Measurements from ENCODE around the gene REEP5. TPM values are rescaled to one million over a fixed set of nuclear protein-coding genes. Genes with fewer than 3 reads are reported as not detected.
A peak's percentile ranks its signal among the peaks of the same experiment; 100 is the strongest.
"Not testable (repeated sequence)": the region's sequence is repeated elsewhere in the genome, so short reads cannot be mapped to it uniquely, and the experiment has no call there.

Gene REEP5
- total RNA-seq, 1 donor from 2014 or later, result 52.0 TPM

DNA sequence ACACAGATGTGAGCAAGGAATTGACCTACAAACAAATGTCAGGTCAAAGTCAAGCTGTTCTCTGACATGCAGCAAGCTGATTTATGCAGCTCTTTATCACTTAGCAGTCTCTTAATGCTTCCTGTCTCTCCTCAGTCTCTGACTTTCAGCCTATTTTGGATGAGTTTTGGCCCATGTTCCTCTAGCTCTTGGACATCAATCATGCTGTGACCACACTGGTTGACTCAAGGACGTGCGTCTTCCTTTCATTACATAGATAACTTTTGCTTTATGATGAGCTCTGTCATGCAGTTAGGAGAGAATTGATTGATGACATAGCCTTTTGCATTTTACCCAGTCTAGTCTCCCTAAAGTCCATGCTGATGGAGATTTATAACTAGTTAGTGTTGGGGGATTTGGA lies 9.4 kb upstream of the REEP5 start:
- ATAC-seq, result no peak

DNA sequence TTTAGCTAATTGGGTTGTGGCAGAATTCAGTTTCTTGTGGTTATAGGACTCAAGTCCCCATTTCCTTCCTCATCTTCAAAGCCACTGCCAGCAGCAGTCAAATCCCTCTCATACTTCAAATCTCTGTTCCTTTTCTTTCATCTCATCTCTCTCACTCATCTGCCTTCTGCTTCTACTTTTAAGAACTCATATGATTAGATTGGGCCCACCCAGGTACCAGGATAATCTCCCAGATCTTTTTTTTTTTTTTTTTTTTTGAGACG lies 8.0 kb upstream of the REEP5 start:
- peak; percentile 38 for ATAC-seq

DNA sequence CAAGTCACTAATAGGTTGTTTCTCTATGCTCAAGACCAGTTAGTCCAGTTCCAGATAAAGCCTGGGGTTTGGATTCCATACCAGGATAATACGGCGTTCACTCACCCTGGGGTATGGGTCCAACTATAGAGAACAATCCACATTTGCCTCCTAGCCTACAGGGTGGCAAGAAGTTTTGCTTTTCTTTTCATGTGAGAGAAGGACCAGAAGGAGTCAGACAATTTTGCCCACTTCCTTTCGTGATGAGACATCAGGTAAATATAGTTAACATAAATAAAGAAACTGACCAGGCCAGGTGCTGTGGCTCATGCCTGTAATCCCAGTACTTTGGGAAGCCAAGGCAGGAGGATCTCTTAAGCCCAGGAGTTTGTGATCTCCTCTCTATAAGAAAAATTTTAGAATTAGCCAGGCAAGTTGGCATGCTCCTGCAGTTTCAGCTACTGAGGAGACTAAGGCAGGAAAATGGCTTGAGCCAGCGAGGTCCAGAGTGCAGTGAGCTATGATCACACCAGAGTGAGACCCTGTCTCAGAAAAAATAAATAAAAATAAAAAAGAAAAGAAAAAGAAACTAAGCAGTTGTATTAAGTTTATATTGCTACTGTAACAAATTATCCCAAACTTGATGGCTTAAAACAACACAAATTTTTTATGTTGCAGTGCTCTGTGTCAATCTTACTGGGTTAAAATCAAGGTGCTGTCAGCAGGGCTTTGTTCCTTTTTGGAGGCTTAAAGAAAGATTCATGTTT lies 7.5 kb upstream of the REEP5 start:
- ATAC-seq, result no peak

DNA sequence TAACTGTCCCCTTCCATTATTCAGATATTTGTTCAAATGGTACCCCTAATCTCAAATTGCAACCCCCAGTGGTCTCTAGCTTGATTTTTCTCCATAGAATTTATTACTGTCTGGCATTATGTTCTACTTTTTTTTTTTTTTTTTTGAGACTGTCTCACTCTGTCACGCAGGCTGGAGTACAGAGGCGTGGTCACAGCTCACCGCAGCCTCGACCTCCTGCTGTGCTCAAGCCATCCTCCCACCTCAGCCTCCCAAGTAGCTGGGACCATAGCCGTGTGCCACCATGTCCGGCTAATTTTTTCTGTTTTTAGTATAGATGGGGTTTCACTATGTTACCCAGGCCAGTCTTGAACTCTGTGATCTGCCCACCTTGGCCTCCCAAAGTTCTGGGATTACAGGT lies 2.0 kb upstream of the REEP5 start:
- ATAC-seq, result no peak

DNA sequence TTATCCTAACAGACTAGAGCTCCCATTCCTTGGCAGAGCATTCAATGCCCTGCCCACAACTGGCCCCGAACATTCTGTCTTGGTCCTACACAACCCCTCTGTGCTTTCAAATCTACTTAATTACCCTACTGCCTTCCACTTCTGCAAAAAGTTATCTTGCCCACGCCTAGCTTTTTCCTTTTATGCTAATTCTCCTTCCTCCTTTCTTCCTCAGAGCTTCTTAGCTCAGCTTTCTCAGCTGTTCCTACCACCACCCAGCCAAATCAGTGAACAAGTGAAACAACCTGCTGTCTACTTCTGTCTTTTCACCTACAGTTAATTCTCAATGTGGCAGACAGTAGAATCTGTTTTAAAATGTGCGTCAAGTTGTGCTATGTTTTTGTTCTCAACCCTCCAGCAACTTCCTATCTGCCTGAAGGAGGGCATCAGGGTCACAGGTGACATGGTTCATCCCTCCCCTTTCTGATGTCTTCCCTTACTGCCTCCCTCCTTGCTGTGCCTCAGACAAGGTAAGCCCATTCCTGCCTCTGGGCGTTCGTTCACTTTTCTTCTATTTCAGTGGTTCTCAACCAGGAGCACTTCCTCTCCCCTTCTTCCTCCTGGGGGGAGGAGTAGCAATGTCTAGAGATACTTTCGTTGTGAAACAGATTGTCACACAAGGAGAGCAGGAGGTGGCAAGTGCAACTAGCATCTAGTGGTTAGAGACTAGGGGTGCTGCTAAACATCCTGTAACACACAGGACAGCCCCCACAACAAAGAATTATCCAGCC lies 1.3 kb upstream of the REEP5 start:
- no peak for ATAC-seq

DNA sequence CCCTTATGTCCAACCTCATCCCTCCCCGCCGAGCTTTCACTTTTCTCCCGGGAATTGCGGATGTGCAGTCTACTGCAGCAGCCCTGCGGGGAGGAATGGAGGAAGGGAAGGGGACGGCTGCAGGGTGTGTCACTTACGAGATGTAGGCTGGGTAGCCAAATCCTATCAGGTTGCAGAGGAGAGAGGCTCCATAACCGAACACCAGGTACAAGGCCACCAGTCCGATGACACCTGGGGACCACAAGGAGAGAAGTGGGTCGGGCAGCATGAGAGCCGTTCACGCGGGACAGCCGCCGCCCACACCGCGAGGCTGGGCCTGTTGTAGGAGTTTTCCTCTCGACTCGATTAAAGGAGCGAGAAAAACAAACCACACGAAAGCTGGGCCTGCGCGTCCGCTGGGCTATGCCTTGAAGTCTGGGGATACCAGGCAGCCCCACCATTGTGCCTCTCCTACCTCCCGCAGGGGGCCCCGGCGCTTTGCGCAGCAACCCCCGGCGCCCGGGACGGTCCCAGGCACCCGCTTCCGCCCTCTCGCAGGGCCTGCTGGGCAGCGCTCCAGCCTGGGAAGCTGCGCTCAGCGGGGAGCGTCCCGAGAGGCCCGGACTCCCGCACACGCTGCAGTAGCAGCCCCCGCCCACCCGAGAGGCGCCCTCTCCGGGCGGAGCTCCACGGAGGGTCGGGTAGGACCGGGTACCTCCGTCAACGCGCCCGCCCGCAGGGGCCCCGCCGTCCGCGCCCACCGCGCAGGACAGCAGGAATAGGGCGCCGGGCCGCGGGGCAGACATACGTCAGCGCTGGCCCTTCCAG lies 798 bp downstream of the REEP5 start:
- ATAC-seq, result peak; percentile 74

DNA sequence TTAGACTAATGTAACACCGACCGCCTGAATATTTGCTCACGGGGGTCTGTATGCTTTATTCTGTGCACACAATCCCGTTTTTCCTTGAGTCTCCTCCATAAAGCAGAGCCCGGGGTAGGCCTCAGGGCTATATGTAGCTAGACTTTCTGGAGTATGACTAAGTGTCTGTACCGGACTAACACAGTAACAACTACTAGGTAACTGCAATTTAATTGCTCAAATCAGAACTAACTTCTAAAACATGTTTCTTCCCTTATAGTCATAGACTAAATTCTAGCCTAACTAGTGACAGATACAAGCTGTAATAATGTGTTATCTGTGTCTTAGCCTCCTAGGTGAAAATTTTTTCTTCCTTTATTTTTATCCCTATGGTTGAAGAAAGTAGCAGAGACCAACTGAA lies 2.1 kb downstream of the REEP5 start:
- no peak for ATAC-seq

DNA sequence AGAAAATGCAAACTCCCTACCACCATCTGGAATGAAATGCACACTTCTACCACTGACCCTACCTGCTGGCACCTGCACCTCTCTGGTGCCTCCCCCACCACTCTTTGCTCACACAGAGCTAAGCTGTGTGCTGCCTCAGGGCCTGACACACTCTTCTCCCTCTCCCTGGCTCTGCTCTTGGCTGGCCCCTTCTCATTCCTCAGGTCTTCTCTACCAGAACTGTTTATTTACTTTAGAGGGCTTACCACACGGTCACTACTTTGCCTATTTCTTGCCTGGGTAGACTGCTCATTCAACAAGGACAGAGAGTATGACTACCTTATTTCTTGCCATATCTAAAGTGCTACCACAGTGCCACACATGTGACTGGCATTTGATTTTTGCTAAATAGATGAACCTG lies 3.3 kb downstream of the REEP5 start:
- no peak for ATAC-seq

DNA sequence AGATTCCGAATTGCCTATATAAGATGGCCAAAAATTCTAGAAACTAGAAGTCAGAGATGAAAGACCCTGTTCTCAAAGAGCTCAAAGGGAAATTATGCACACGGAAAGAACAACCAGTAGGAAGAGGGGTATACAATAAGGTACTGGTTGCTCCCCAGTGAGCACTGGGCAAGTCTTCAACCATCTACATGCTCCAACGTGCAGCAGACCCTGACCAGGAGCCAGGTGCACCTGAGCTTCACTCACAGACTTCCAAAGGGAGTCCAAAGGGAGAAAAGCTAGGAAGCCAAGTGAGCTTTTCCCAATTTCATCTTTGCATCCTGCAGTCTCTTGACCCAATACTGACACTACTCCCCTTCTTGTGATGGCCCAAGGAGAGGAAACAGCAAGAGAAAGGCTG lies 3.9 kb downstream of the REEP5 start:
- ATAC-seq, result no peak

- ATAC-seq, result no peak
Observed at GRCh38 chr5:112917453-112917995, 4.5 kb downstream of the REEP5 start.

DNA sequence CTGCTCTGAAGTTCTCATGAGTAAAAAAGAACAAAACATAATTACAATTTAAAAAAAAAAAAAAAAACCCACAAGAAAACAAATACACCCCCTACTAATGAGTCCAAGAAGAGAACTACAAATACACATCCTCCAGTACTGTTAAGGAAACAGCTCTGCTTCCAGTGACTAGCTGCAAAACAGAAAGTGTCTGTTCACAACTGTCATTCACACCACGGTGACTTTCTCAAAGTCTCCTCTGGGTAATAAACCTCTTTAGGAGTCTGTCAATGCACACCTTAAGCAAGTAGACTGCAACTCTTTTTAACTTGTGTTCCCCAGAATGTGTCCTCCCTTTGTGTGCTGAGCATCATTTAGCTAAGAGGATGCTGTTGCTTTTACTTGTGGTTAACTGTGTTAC lies 6.2 kb downstream of the REEP5 start:
- ATAC-seq, result no peak

GRCh38 chr5:112914584-112914983 lies 7.4 kb downstream of the REEP5 start:
- no peak for ATAC-seq

DNA sequence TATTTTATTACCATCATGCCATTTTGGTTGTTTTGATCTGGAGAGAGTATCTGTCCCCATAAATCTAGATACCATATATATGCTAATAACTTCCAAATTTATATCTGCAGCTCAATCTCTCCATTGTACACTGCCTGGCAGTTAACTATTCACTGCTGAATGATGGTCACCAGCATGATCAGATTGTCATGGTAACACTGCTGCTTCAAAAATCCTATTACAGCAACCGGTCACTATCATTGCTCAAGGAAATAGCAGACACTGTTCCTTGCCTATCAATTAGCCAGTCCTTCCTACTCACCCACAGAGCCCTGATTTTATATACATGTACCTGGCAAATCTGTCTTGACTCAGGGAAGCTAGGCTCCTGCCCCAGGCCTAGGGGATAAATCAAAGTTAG lies 11.5 kb downstream of the REEP5 start:
- no peak for ATAC-seq

DNA sequence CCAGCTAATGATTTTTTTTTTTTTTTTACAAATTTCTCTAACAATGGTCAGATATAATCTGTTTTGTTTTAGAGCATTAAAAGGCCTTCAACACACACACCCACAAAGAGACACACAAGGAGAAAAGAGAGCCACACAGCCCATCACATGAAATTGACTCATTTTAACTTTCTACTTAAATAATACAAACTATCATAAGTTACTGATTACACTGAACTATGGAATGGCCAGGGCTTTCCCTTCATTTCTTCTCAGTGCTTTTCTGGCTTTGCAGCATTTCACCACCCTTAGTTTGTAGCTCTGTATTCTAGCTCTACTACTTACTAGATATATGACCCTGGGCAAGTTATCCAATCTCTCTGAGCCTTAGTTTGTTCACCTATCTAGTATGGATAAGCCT lies 13.2 kb downstream of the REEP5 start:
- no peak for ATAC-seq

DNA sequence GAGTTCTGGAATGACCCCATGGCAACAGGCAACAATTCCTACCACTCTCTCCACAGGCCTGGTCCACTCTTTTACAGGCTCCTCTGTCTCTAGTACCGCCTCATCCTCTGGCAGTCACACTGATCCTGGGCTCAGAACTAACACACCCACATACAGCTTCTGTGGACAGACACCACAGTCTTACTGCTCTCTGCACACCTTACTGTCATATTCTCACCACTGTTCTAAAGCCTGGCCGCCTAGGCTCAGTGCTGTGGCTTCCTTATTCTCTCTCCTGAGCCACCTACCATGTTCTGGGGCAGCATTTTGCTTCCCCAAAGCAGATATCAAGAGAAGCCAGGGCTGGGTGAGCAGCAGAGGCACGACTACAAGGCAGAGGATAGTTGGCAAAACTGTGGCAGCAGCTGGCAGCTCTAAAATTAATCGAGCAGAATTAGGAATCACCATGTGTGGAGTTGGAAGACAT lies 14.8 kb downstream of the REEP5 start:
- no peak for ATAC-seq

DNA sequence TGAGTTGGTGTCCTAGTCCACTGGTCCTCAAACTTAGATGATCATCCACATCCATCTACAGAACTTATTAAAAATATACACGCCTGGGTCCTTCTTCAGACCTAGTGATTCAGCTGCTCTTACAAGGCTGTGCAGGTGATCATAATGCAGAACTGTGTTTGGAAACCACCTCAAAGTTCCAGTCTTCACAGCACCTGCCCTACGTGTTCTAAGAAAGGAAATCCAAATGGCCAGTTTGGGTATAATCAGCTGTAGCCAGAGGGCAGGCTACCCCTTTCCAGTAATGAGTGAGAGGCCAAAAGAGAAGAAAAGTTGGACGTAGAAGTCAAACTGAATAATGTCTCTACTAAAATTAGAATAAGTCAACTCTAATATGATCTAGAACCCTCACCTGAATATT lies 15.4 kb downstream of the REEP5 start:
- ATAC-seq, result no peak

DNA sequence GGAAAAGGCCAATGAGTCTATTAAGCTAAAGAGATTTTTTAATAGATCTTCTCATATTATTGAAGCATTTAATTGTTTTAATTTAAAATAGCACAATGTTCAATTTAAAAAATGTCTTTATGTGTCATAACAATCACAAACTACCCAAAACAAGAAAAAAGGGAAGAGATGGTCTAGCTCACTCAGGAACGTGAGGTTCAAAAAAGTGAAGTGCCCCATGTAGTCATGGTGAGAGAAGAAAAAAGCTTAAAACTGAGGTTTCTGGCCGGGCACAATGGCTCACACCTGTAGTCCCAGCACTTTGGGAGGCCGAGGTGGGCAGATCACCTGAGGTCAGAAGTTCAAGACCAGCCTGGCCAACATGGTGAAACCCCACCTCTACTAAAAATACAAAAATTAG lies 17.0 kb downstream of the REEP5 start:
- ATAC-seq, result not testable (repeated sequence)

DNA sequence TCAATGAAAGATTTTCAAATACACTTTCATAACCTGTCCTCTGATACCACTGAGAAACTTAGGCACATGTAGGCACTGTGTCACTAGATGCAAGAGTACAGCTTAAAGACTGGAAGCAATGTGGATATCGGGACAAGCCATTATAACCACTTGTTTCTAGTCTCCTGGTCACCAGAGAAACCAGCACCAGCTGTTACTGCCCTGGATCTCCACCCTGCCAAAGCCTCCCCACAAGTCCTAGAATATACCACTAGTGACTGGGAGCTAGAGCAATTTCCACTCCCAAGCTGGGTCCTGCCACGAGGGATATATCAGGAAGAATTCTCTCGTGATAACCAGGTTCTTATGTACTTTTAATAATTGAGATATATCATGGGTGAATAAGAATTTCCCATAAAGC lies 19.5 kb downstream of the REEP5 start:
- no peak for ATAC-seq

DNA sequence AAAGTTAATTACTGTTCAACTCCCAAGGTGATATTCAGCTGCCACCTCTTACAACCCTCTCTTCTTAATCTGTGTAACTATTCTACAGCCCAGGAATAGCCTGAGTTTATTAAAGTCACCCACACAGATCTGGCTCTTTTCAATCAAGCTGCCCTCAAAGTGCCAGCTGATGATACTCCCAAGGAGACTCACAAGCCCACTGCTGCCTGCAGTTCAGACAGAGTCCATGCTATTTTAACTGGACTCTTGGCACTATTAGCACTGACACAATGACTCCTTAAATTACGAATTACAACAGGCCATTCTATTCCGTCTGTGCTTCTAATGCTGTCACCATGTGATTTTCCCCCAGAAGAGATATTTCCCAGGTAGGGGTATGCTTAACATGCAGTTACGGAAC lies 26.3 kb downstream of the REEP5 start:
- ATAC-seq, result no peak

GRCh38 chr5:112892776-112893175 lies 29.3 kb downstream of the REEP5 start:
- no peak for ATAC-seq

DNA sequence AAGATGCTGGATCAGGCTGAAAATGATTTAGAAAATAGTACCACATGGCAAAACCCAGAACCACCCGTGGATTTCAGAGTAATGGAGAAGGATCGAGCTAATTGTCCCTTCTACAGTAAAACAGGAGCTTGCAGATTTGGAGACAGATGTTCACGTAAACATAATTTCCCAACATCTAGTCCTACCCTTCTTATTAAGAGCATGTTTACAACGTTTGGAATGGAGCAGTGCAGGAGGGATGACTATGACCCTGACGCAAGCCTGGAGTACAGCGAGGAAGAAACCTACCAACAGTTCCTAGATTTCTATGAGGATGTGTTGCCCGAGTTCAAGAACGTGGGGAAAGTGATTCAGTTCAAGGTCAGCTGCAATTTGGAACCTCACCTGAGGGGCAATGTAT lies 30.0 kb downstream of the REEP5 start:
- ATAC-seq, result not testable (repeated sequence)

DNA sequence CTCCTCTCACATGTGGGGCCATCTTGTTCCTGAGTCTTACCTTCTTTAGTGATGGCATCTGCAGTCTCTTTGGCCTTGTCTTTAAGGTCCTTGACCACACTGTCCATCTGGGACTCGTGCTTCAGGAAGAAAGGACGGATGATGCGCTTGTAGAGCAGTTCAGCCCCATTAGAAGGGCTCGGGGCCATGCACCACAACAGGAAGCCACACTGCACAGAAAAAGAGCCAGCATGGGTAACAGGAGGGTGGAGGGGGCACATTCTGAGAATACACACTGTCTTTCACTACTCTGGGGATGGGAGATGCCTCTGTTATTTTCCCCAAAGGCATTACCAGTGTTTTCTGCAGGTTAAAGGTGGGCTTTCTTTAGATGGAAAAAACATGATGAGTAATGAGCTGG lies 35.1 kb downstream of the REEP5 start:
- ATAC-seq, result no peak

GRCh38 chr5:112885001-112885400 lies 37.0 kb downstream of the REEP5 start:
- ATAC-seq, result no peak
